ENCODE data around the gene ZNF710.

GRCh38 chr15:90037961-90038631 is 37.0 kb downstream of the ZNF710 start:
- TF ChIP-seq EZH2 (IDR thresholded peaks at IDR 0.05; ENCODE audit: borderline replicate concordance, low read depth, low read length, poor library complexity, severe bottlenecking) (no peak), CTCF (conservative IDR thresholded peaks at IDR 0.05; ENCODE audit: low read depth, low read length) (no peak)

All from A673 (cell line).